Neural progenitor cell (in vitro differentiated cells): ENCODE data around the gene MX1. TPM values are rescaled to one million over a fixed set of nuclear protein-coding genes. Genes with fewer than 3 reads are reported as not detected.

ENCODE experiments used
- DNase-seq: peaks from one replicate; pipeline ENCODE4 v3.0.0-alpha.2; 2016; ENCODE audit warnings: low spot score
- H2AFZ ChIP-seq: fragments of 200-600 bp; sonication (generic); replicated peaks from 2 replicates; pipeline ENCODE4 v1.6.1; 2016; ENCODE audit warnings: antibody characterized with exemption
- H3F3A ChIP-seq: fragments of 200-600 bp; sonication (generic); 2 replicates; pipeline ENCODE4 v1.6.1; 2016; ENCODE audit warnings: antibody characterized with exemption, low read depth
- H3K27ac ChIP-seq: fragments of 200-600 bp; sonication (generic); 2 replicates; pipeline ENCODE4 v1.5.1; 2016; ENCODE audit warnings: mild to moderate bottlenecking
- H3K27me3 ChIP-seq: fragments of 200-600 bp; sonication (generic); 2 replicates; pipeline ENCODE4 v1.6.1; 2016; ENCODE audit warnings: mild to moderate bottlenecking, moderate library complexity
- H3K36me3 ChIP-seq: fragments of 200-600 bp; sonication (generic); 2 replicates; pipeline ENCODE4 v1.5.1; 2016
- H3K4me1 ChIP-seq: fragments of 200-600 bp; sonication (generic); 2 replicates; pipeline ENCODE4 v1.6.1; 2016; ENCODE audit warnings: mixed run types
- H3K4me2 ChIP-seq: fragments of 200-600 bp; sonication (generic); 2 replicates; pipeline ENCODE4 v1.6.1; 2016
- H3K4me3 ChIP-seq: fragments of 200-600 bp; sonication (generic); 2 replicates; pipeline ENCODE4 v1.5.1; 2016
- H3K79me2 ChIP-seq: fragments of 200-600 bp; sonication (generic); 2 replicates; pipeline ENCODE4 v1.6.1; 2016; ENCODE audit warnings: low read depth
- H3K9ac ChIP-seq: fragments of 200-600 bp; sonication (generic); 2 replicates; pipeline ENCODE4 v1.6.1; 2016
- H3K9me3 ChIP-seq: fragments of 200-600 bp; sonication (generic); 2 replicates; pipeline ENCODE4 v1.5.1; 2016; ENCODE audit warnings: low read depth
- H4K20me1 ChIP-seq: fragments of 200-600 bp; sonication (generic); 2 replicates; pipeline ENCODE4 v1.6.1; 2016; ENCODE audit warnings: low read depth
- H3K27ac Mint-ChIP-seq: 3 replicates; pipeline ENCODE4 v1.8.0; 2021; ENCODE audit warnings: mixed read lengths
- H3K27me3 Mint-ChIP-seq: 2 replicates; pipeline ENCODE4 v1.8.0; 2022; ENCODE audit warnings: low read depth, mild to moderate bottlenecking, inconsistent platforms, moderate library complexity, mixed read lengths; ENCODE audit not compliant: insufficient read depth
- H3K36me3 Mint-ChIP-seq: 3 replicates; pipeline ENCODE4 v1.8.0; 2021; ENCODE audit warnings: mixed read lengths
- H3K4me1 Mint-ChIP-seq: 3 replicates; pipeline ENCODE4 v1.8.0; 2021; ENCODE audit warnings: mixed read lengths
- H3K4me3 Mint-ChIP-seq: 3 replicates; pipeline ENCODE4 v1.8.0; 2021; ENCODE audit warnings: mild to moderate bottlenecking, moderate library complexity, mixed read lengths
- H3K9me3 Mint-ChIP-seq: 3 replicates; pipeline ENCODE4 v1.8.0; 2020; ENCODE audit warnings: mixed read lengths
- EZH2 ChIP-seq: fragments of 200-600 bp; sonication (generic); IDR thresholded peaks from 2 replicates; pipeline ENCODE4 v1.6.1; 2017; ENCODE audit warnings: antibody characterized with exemption, mild to moderate bottlenecking, moderate library complexity
- EZH2phosphoT487 ChIP-seq: fragments of 200-600 bp; sonication (generic); IDR thresholded peaks from 2 replicates; pipeline ENCODE4 v1.6.1; 2017; ENCODE audit warnings: antibody characterized with exemption
- total RNA-seq: library from RNA; depleted of rRNA; stranded (reverse); fragments of >200 nt; gene quantifications from 2 replicates; pipeline ENCODE4 v1.2.3, GENCODE V29; 2015; ENCODE audit warnings: low replicate concordance
- TF ChIP-seq, protein P1 (sequence below): fragments of 200-600 bp; sonication (generic); IDR thresholded peaks from 2 replicates; pipeline ENCODE4 v1.5.1; 2017; ENCODE audit warnings: antibody characterized with exemption, mild to moderate bottlenecking

Gene MX1
- total RNA-seq, 1 donor from 2014 or later = 1.7 TPM

DNA sequence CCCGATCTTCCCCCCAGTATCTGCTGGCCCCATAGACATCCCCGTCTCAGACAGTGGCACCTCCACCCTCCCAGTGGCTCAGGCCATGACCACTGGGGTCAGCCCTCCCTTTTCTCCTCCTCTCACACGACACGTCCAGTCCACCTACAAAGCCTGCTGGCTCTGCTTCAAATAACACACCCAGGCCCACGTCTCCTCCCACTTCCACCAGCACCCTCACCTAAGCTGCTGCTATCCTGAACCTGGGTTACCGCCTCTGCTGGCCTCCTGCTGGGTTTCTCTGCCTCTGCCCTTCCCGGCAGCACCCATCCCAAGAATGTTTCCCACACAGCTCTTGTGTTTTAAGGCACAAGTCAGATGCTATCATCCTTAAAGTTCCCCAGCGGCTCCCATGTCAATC is 38.2 kb upstream of the MX1 start:
- H3K4me3 ChIP-seq = no peak overlapping the region
- no peak overlapping the region for H3K9ac ChIP-seq
- peaks cover 2% of the 10 kb centered on the region for H3K9me3 Mint-ChIP-seq
- no peak overlapping the region for H3K27ac ChIP-seq
- TF ChIP-seq EZH2phosphoT487 (no peak), EZH2 (no peak)
- TF ChIP-seq, protein P1, sequence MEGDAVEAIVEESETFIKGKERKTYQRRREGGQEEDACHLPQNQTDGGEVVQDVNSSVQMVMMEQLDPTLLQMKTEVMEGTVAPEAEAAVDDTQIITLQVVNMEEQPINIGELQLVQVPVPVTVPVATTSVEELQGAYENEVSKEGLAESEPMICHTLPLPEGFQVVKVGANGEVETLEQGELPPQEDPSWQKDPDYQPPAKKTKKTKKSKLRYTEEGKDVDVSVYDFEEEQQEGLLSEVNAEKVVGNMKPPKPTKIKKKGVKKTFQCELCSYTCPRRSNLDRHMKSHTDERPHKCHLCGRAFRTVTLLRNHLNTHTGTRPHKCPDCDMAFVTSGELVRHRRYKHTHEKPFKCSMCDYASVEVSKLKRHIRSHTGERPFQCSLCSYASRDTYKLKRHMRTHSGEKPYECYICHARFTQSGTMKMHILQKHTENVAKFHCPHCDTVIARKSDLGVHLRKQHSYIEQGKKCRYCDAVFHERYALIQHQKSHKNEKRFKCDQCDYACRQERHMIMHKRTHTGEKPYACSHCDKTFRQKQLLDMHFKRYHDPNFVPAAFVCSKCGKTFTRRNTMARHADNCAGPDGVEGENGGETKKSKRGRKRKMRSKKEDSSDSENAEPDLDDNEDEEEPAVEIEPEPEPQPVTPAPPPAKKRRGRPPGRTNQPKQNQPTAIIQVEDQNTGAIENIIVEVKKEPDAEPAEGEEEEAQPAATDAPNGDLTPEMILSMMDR = no peak
- no peaks in the 10 kb centered on the region for H3K4me1 Mint-ChIP-seq
- H2AFZ ChIP-seq = no peak overlapping the region
- H3K36me3 ChIP-seq = no peaks in the 10 kb centered on the region
- DNase-seq = no peak
- no peak overlapping the region for H3K4me3 Mint-ChIP-seq
- H4K20me1 ChIP-seq = no peaks in the 10 kb centered on the region
- peaks cover 3% of the 10 kb centered on the region for H3K27me3 Mint-ChIP-seq
- H3K4me2 ChIP-seq = no peak overlapping the region
- no peaks in the 10 kb centered on the region for H3K9me3 ChIP-seq
- H3K79me2 ChIP-seq = no peaks in the 10 kb centered on the region
- H3K27ac Mint-ChIP-seq = no peak overlapping the region
- no peaks in the 10 kb centered on the region for H3K36me3 Mint-ChIP-seq
- H3K4me1 ChIP-seq = no peaks in the 10 kb centered on the region
- no peaks in the 10 kb centered on the region for H3K27me3 ChIP-seq
- H3F3A ChIP-seq = no peaks in the 10 kb centered on the region

- Mint-ChIP-seq H3K27ac (no peak overlapping the region), H3K27me3 (peaks cover 3% of the 10 kb centered on the region)
Observed at GRCh38 chr21:41388259-41388658, 37.8 kb upstream of the MX1 start.

DNA sequence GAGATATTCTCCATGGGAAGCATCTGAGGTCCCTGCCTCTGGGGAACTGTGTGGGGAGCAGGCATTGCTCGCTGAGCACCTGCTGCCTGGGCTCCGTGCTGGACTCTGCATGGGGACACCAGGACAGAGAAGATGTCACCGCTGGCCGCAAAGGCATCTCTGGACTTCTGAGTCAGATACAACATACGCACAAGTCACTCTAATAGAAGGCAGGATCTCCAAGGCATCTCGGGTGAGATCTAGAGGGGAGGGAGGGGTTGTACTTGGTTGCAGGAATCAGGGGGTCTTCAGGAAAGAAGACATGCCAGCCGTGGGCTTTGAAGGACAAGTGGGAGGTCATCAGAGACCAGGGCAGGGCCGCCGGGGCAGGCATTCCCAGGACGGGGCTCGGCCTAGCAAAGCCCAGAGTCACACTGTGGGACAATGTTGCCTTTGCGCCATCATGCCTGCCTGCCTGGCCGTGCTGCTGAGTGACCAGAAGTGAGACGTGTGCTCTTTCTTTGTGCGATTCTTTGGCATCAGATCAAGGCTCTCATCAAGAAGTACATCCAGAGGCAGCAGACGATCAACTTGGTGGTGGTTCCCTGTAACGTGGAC is 35.9 kb upstream of the MX1 start:
- no peaks in the 10 kb centered on the region for H3K36me3 Mint-ChIP-seq
- no peak overlapping the region for H3K4me2 ChIP-seq
- no peak for DNase-seq
- no peaks in the 10 kb centered on the region for H4K20me1 ChIP-seq
- H3K4me3 ChIP-seq = no peak overlapping the region
- no peak overlapping the region for H3K27ac ChIP-seq
- H3K9ac ChIP-seq = no peak overlapping the region
- no peaks in the 10 kb centered on the region for H3K36me3 ChIP-seq
- H3K4me1 Mint-ChIP-seq = no peaks in the 10 kb centered on the region
- peaks cover 4% of the 10 kb centered on the region for H3K27me3 Mint-ChIP-seq
- H3F3A ChIP-seq = no peaks in the 10 kb centered on the region
- H3K79me2 ChIP-seq = no peaks in the 10 kb centered on the region
- H3K9me3 Mint-ChIP-seq = peaks cover 2% of the 10 kb centered on the region
- H3K27me3 ChIP-seq = no peaks in the 10 kb centered on the region
- TF ChIP-seq EZH2 (no peak), EZH2phosphoT487 (no peak)
- TF ChIP-seq, protein P1 = no peak
- H3K9me3 ChIP-seq = no peaks in the 10 kb centered on the region
- H2AFZ ChIP-seq = no peak overlapping the region
- no peaks in the 10 kb centered on the region for H3K4me1 ChIP-seq
- H3K4me3 Mint-ChIP-seq = no peak overlapping the region
- no peak overlapping the region for H3K27ac Mint-ChIP-seq

More at GRCh38 chr21:41388259-41388658, 37.8 kb upstream of the MX1 start:
- TF ChIP-seq EZH2phosphoT487 = no peak
- TF ChIP-seq EZH2 = no peak
- TF ChIP-seq, protein P1 = no peak
- H3K36me3 ChIP-seq = no peaks in the 10 kb centered on the region
- DNase-seq = no peak
- Mint-ChIP-seq H3K36me3 (no peaks in the 10 kb centered on the region), H3K4me1 (no peaks in the 10 kb centered on the region), H3K4me3 (no peak overlapping the region), H3K9me3 (peaks cover 2% of the 10 kb centered on the region)
- no peaks in the 10 kb centered on the region for H3K79me2 ChIP-seq
- no peaks in the 10 kb centered on the region for H3F3A ChIP-seq
- H3K4me3 ChIP-seq = no peak overlapping the region
- no peak overlapping the region for H3K9ac ChIP-seq
- no peaks in the 10 kb centered on the region for H3K27me3 ChIP-seq
- no peak overlapping the region for H2AFZ ChIP-seq
- H3K9me3 ChIP-seq = no peaks in the 10 kb centered on the region
- H4K20me1 ChIP-seq = no peaks in the 10 kb centered on the region
- H3K4me1 ChIP-seq = no peaks in the 10 kb centered on the region
- H3K4me2 ChIP-seq = no peak overlapping the region
- H3K27ac ChIP-seq = no peak overlapping the region
